Astrocyte (in vitro differentiated cells and primary cell): ENCODE data around the gene NKAIN2.

Experiments
- CTCF ChIP-seq: IDR thresholded peaks from 2 replicates; pipeline ENCODE4 v1.5.1; 2011; ENCODE audit warnings: low read depth, mild to moderate bottlenecking, inconsistent platforms, low read length, moderate library complexity; ENCODE audit not compliant: insufficient read depth
- EZH2 ChIP-seq: IDR thresholded peaks from 2 replicates; pipeline ENCODE4 v1.6.1; 2012; ENCODE audit warnings: mild to moderate bottlenecking, low read length, inconsistent platforms; ENCODE audit not compliant: insufficient read depth

- TF ChIP-seq CTCF: no peak
- TF ChIP-seq EZH2: no peak
Measured at GRCh38 chr6:124770784-124771183, 967.1 kb downstream of the NKAIN2 start.
